Keratinocyte (primary cell): Measurements from ENCODE around the gene LEP. TPM values are rescaled to one million over a fixed set of nuclear protein-coding genes. Genes with fewer than 3 reads are reported as not detected.

ENCODE experiments used
- DNase-seq: peaks from one replicate; pipeline ENCODE4 v3.0.0-alpha.2; 2011; ENCODE audit warnings: low read depth, missing footprints, low spot score
- FAIRE-seq: peaks from 2 replicates; lab custom pipeline; 2011; peaks lifted over from hg19 to GRCh38; lab: Jason Lieb, UNC
- H2AFZ ChIP-seq: 2 replicates; pipeline ENCODE4 v1.6.0; 2012; ENCODE audit warnings: low read length, control low read depth, inconsistent platforms; ENCODE audit not compliant: control insufficient read depth
- H3K27ac ChIP-seq: 2 replicates; pipeline ENCODE4 v1.5.1; 2011; ENCODE audit warnings: low read length; ENCODE audit not compliant: control insufficient read depth, insufficient read depth
- H3K27me3 ChIP-seq: 3 replicates; pipeline ENCODE4 v1.6.0; 2011; ENCODE audit warnings: low read length; ENCODE audit not compliant: control insufficient read depth, insufficient read depth; ENCODE audit errors: extremely low read depth
- H3K36me3 ChIP-seq, 2 experiments: 2 replicates in 1 of 2; 3 replicates in 1 of 2; pipeline ENCODE4 v1.5.1; 2011; ENCODE audit warnings: low read length in 2 of 2, mild to moderate bottlenecking in 1 of 2; ENCODE audit not compliant: control insufficient read depth in 2 of 2, insufficient read depth in 2 of 2; ENCODE audit errors: extremely low read depth in 1 of 2
- H3K4me1 ChIP-seq: 3 replicates; pipeline ENCODE4 v1.5.1; 2011; ENCODE audit warnings: low read length; ENCODE audit not compliant: control insufficient read depth, insufficient read depth; ENCODE audit errors: extremely low read depth
- H3K4me2 ChIP-seq: 3 replicates; pipeline ENCODE4 v1.6.0; 2011; ENCODE audit warnings: low read depth, low read length; ENCODE audit not compliant: control insufficient read depth, insufficient read depth; ENCODE audit errors: extremely low read depth
- H3K4me3 ChIP-seq, 3 experiments: fragments of 200-600 bp in 1 of 3; sonication (generic) in 1 of 3; 2 replicates in 2 of 3; 3 replicates in 1 of 3; pipeline ENCODE4 v1.5.1; 2011 to 2016; ENCODE audit warnings: low read length in 3 of 3, mild to moderate bottlenecking in 3 of 3, control low read depth in 2 of 3, inconsistent platforms in 1 of 3, low read depth in 1 of 3, mixed read lengths in 1 of 3, mixed run types in 1 of 3, moderate library complexity in 1 of 3; ENCODE audit not compliant: control insufficient read depth in 2 of 3, insufficient read depth in 2 of 3; ENCODE audit errors: extremely low read depth in 1 of 3
- H3K79me2 ChIP-seq: 2 replicates; pipeline ENCODE4 v1.6.0; 2012; ENCODE audit warnings: low read length; ENCODE audit not compliant: control insufficient read depth, insufficient read depth
- H3K9ac ChIP-seq: 3 replicates; pipeline ENCODE4 v1.6.0; 2011; ENCODE audit warnings: low read length; ENCODE audit not compliant: control insufficient read depth, insufficient read depth; ENCODE audit errors: extremely low read depth
- H3K9me1 ChIP-seq: 3 replicates; pipeline ENCODE4 v1.6.0; 2011; ENCODE audit warnings: low read length; ENCODE audit not compliant: control insufficient read depth, insufficient read depth; ENCODE audit errors: extremely low read depth
- H3K9me3 ChIP-seq: 2 replicates; pipeline ENCODE4 v1.5.1; 2012; ENCODE audit warnings: low read depth, low read length; ENCODE audit not compliant: control insufficient read depth
- H4K20me1 ChIP-seq: 3 replicates; pipeline ENCODE4 v1.6.0; 2011; ENCODE audit warnings: low read length; ENCODE audit not compliant: control insufficient read depth, insufficient read depth; ENCODE audit errors: extremely low read depth
- EZH2 ChIP-seq: IDR thresholded peaks from one replicate; pipeline ENCODE4 v1.6.1; 2012; ENCODE audit warnings: inconsistent platforms, mild to moderate bottlenecking, low read length, moderate library complexity
- dilution Hi-C: fragments of 300-500 bp; cut with MboI; formaldehyde crosslinking; loops from one replicate; pipeline ENCODE4 v1.7.0; 2020; ENCODE audit warnings: low sequenced_read_pairs; ENCODE audit not compliant: extremely low pct_ligation_motif_present
- polyA plus RNA-seq, 5 experiments: library from polyadenylated mRNA; depleted of rRNA in 3 of 5; stranded (reverse) in 3 of 5; stranded (forward) in 1 of 5; unstranded in 1 of 5; fragments of >200 nt; gene quantifications; 1 replicate in 1 of 5; 2 replicates in 3 of 5; 3 replicates in 1 of 5; pipeline versions ENCODE4 v1.2.1 to v1.2.3, GENCODE V29; 2011 to 2012; ENCODE audit warnings: missing spikeins in 2 of 5, low read depth in 1 of 5, low replicate concordance in 1 of 5
- TF ChIP-seq, protein P1 (sequence below), 3 experiments: IDR thresholded peaks in 1 of 3; conservative IDR thresholded peaks in 1 of 3; optimal IDR thresholded peaks in 1 of 3; 2 replicates in 2 of 3; 3 replicates in 1 of 3; pipeline versions ENCODE3 to v1.5.1; 2011; ENCODE audit warnings: low read length in 3 of 3, mild to moderate bottlenecking in 3 of 3, moderate library complexity in 2 of 3, control low read depth in 1 of 3, inconsistent platforms in 1 of 3; ENCODE audit not compliant: insufficient read depth in 2 of 3; ENCODE audit errors: extremely low read depth in 1 of 3

The LEP gene
- polyA plus RNA-seq, 1 donor (not counting 4 experiments of a cell fraction or from before 2014, with no cell fraction given), result 0.10 TPM

DNA sequence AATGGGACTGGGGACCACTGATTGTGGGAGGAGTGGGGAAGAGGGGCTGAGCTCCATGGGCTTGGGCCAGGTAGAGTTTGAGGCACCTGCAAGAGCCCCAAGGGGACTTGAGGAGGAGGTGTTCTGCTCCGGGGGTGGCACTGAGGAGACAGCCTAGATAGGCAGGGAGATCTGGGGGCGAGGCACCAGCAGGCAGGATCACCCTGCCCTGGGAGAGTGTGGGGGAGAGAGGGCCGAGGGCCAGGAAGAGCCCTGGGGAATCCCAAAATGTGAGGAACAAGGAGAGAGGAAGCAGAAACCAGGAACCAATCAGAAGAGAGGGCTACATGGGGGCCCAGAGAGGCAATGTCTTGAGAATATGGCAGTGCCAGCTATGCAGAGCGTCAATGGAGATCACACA lies 34.6 kb downstream of the LEP start:
- no peak for DNase-seq
- Histone ChIP-seq H3K27ac (no peak overlapping the region), H3K4me2 (no peak overlapping the region), H3K9me1 (no peaks in the 10 kb centered on the region), H2AFZ (no peak overlapping the region), H3K4me3 (no peak overlapping the region), H3K79me2 (no peaks in the 10 kb centered on the region), H3K27me3 (no peaks in the 10 kb centered on the region), H4K20me1 (no peaks in the 10 kb centered on the region), H3K9ac (no peak overlapping the region), H3K9me3 (peaks cover 3% of the 10 kb centered on the region), H3K36me3 (no peaks in the 10 kb centered on the region), H3K4me1 (peaks cover 11% of the 10 kb centered on the region)
- TF ChIP-seq EZH2, result no peak
- TF ChIP-seq, protein P1, sequence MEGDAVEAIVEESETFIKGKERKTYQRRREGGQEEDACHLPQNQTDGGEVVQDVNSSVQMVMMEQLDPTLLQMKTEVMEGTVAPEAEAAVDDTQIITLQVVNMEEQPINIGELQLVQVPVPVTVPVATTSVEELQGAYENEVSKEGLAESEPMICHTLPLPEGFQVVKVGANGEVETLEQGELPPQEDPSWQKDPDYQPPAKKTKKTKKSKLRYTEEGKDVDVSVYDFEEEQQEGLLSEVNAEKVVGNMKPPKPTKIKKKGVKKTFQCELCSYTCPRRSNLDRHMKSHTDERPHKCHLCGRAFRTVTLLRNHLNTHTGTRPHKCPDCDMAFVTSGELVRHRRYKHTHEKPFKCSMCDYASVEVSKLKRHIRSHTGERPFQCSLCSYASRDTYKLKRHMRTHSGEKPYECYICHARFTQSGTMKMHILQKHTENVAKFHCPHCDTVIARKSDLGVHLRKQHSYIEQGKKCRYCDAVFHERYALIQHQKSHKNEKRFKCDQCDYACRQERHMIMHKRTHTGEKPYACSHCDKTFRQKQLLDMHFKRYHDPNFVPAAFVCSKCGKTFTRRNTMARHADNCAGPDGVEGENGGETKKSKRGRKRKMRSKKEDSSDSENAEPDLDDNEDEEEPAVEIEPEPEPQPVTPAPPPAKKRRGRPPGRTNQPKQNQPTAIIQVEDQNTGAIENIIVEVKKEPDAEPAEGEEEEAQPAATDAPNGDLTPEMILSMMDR (optimal IDR thresholded peaks at IDR 0.05 in 1 of 3, IDR thresholded peaks at IDR 0.05 in 1 of 3, conservative IDR thresholded peaks at IDR 0.05 in 1 of 3; ENCODE audit: extremely low read depth in 1 of 3, insufficient read depth in 2 of 3, low read length in 3 of 3), result no peak
- FAIRE-seq, result no peak
- dilution Hi-C loops, result no loop called here

DNA sequence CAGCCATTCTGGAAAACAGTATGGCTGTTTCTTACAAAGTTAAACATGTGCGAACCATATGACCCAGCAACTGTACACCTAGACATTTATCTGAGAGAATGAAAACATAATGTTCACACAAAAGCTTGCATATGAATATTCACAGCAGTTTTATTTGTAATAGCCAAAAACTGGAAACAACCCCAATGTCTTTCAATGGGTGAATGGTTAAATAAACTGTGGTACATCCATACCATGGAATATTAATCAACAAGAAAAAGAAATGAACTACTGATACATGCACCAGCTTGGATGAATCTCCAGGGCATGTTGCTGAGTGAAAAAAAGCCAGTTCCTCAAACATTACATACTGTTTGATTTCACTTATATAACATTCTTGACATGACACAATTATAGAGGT lies 37.3 kb downstream of the LEP start:
- H3K9ac ChIP-seq, result no peak overlapping the region
- H3K4me3 ChIP-seq, result no peak overlapping the region
- no peaks in the 10 kb centered on the region for H4K20me1 ChIP-seq
- no peak for FAIRE-seq
- H3K27me3 ChIP-seq, result no peaks in the 10 kb centered on the region
- DNase-seq, result no peak
- no peaks in the 10 kb centered on the region for H3K79me2 ChIP-seq
- TF ChIP-seq, protein P1 (optimal IDR thresholded peaks at IDR 0.05 in 1 of 3, IDR thresholded peaks at IDR 0.05 in 1 of 3, conservative IDR thresholded peaks at IDR 0.05 in 1 of 3; ENCODE audit: extremely low read depth in 1 of 3, insufficient read depth in 2 of 3, low read length in 3 of 3), result no peak
- TF ChIP-seq EZH2, result no peak
- H3K9me1 ChIP-seq, result no peaks in the 10 kb centered on the region
- no peaks in the 10 kb centered on the region for H3K36me3 ChIP-seq
- no peak overlapping the region for H3K27ac ChIP-seq
- no peak overlapping the region for H3K4me2 ChIP-seq
- H2AFZ ChIP-seq, result no peak overlapping the region
- dilution Hi-C loops, result no loop called here
- H3K4me1 ChIP-seq, result no peaks in the 10 kb centered on the region
- peaks cover 3% of the 10 kb centered on the region for H3K9me3 ChIP-seq
